SU-DHL-6 (cell line): ENCODE measurements around the gene PRR22.
A peak's percentile ranks its signal among the peaks of the same experiment; 100 is the strongest.

Experiments
- H2AFZ ChIP-seq: fragments of 200-600 bp; sonication (generic); 2 replicates; pipeline ENCODE4 v1.6.1; 2014; ENCODE audit warnings: low read depth, mild to moderate bottlenecking, moderate library complexity, mixed read lengths, antibody characterized with exemption, low read length; ENCODE audit not compliant: severe bottlenecking
- H3F3A ChIP-seq: fragments of 200-600 bp; shearing (Covaris generic); 2 replicates; pipeline ENCODE4 v1.6.0; 2016; ENCODE audit warnings: antibody characterized with exemption, mild to moderate bottlenecking; ENCODE audit not compliant: insufficient read depth
- H3K27ac ChIP-seq: fragments of 200-600 bp; sonication (generic); 2 replicates; pipeline ENCODE4 v1.5.1; 2016; ENCODE audit warnings: low read depth, mild to moderate bottlenecking, low read length, moderate library complexity, mixed read lengths
- H3K27me3 ChIP-seq: fragments of 200-600 bp; sonication (generic), shearing (Covaris generic); 2 replicates; pipeline ENCODE4 v1.6.0; 2014; ENCODE audit warnings: mild to moderate bottlenecking, low read length
- H3K36me3 ChIP-seq: fragments of 200-600 bp; sonication (generic); 2 replicates; pipeline ENCODE4 v1.6.1; 2014; ENCODE audit warnings: mild to moderate bottlenecking, low read length, mixed read lengths
- H3K4me2 ChIP-seq: fragments of 300-600, 200-600 bp; shearing (Covaris generic), sonication (generic); 2 replicates; pipeline ENCODE4 v1.6.0; 2014; ENCODE audit warnings: low read length, low read depth, mild to moderate bottlenecking; ENCODE audit not compliant: poor library complexity, severe bottlenecking
- H3K4me3 ChIP-seq: fragments of 200-600 bp; sonication (generic); 2 replicates; pipeline ENCODE4 v1.5.1; 2014; ENCODE audit warnings: antibody characterized with exemption, low read length, mild to moderate bottlenecking, mixed read lengths; ENCODE audit not compliant: insufficient read depth, poor library complexity, severe bottlenecking
- H3K79me2 ChIP-seq: fragments of 200-600 bp; sonication (generic); 2 replicates; pipeline ENCODE4 v1.6.1; 2014; ENCODE audit warnings: mild to moderate bottlenecking, low read length, moderate library complexity; ENCODE audit not compliant: insufficient read depth
- H3K9ac ChIP-seq: fragments of 200-600 bp; sonication (generic); 2 replicates; pipeline ENCODE4 v1.7.0; 2014; ENCODE audit warnings: mild to moderate bottlenecking, low read length
- H3K9me2 ChIP-seq: fragments of 200-600 bp; sonication (generic); replicated peaks from 2 replicates; pipeline ENCODE4 v1.6.1; 2014; ENCODE audit warnings: low read length; ENCODE audit not compliant: insufficient read depth
- H3K9me3 ChIP-seq: fragments of 200-600 bp; sonication (generic); 2 replicates; pipeline ENCODE4 v1.6.1; 2014; ENCODE audit warnings: low read length, mixed read lengths; ENCODE audit not compliant: insufficient read depth
- H4K20me1 ChIP-seq: fragments of 200-600 bp; sonication (generic); 2 replicates; pipeline ENCODE4 v1.6.1; 2014; ENCODE audit warnings: low read depth, mild to moderate bottlenecking, antibody characterized with exemption, low read length, moderate library complexity, mixed read lengths
- EZH2phosphoT487 ChIP-seq: fragments of 200-600 bp; sonication (generic), shearing (Covaris generic); conservative IDR thresholded peaks from 2 replicates; pipeline ENCODE4 v1.6.1; 2018; ENCODE audit warnings: mild to moderate bottlenecking, antibody characterized with exemption, low read length, moderate library complexity, mixed read lengths
- TF ChIP-seq, protein P1 (sequence below): fragments of 200-600 bp; sonication (generic); IDR thresholded peaks from one replicate; pipeline ENCODE4 v1.5.1; 2017; ENCODE audit warnings: antibody characterized with exemption, mild to moderate bottlenecking, low read length, moderate library complexity; ENCODE audit not compliant: insufficient read depth, poor library complexity, severe bottlenecking

PRR22 gene

DNA sequence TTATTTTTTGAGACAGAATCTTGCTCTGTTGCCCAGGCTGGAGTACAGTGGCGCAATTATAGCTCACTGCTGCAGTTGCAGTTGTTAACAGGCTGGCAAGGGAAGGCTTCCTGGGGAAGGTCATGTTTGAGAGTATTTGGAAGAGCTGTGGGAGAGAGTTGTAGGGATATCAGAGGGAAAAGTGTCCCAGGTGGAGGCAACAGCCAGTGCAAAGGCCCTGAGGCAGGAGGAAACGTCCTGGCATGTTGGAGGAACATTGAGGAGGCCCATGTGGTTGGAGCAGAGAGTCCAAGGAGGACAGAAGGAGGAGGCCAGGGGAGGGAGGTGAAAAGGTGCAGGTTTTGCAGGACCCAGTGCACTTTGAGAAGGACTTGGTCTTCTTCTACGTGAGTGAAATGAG, 8.6 kb upstream of the PRR22 start:
- TF ChIP-seq EZH2phosphoT487: no peak
- TF ChIP-seq, protein P1, sequence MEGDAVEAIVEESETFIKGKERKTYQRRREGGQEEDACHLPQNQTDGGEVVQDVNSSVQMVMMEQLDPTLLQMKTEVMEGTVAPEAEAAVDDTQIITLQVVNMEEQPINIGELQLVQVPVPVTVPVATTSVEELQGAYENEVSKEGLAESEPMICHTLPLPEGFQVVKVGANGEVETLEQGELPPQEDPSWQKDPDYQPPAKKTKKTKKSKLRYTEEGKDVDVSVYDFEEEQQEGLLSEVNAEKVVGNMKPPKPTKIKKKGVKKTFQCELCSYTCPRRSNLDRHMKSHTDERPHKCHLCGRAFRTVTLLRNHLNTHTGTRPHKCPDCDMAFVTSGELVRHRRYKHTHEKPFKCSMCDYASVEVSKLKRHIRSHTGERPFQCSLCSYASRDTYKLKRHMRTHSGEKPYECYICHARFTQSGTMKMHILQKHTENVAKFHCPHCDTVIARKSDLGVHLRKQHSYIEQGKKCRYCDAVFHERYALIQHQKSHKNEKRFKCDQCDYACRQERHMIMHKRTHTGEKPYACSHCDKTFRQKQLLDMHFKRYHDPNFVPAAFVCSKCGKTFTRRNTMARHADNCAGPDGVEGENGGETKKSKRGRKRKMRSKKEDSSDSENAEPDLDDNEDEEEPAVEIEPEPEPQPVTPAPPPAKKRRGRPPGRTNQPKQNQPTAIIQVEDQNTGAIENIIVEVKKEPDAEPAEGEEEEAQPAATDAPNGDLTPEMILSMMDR: no peak
- Histone ChIP-seq H2AFZ (no peak overlapping the region), H3K27ac (no peak overlapping the region), H3K9me2 (no peaks in the 10 kb centered on the region), H3K9ac (no peak overlapping the region), H3K4me2 (no peak overlapping the region), H3K27me3 (no peaks in the 10 kb centered on the region), H3K4me3 (no peak overlapping the region), H4K20me1 (no peaks in the 10 kb centered on the region), H3K9me3 (no peaks in the 10 kb centered on the region), H3K36me3 (no peaks in the 10 kb centered on the region), H3F3A (no peaks in the 10 kb centered on the region), H3K79me2 (peaks cover 3% of the 10 kb centered on the region; the same call in 1 of the 2 replicates)

DNA sequence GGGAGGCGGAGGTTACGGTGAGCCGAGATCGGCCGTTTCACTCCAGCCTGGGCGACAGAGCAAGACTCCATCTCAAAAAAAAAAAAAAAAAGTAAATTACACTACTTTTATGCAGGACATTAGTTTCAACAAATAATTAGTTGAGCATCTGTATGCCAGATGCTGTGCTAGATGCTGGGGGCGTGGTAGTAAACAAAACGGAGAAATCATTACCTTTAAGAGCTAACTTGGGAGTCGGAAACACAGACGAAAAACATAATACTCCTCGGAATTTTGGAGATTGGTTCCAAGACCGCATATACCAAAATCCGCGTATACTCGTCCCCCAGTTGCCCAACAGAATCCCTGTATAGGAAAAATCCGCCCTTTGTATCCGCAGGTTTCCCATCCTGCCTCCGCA, 7.7 kb upstream of the PRR22 start:
- Histone ChIP-seq H3K27ac (no peak overlapping the region), H3K27me3 (no peaks in the 10 kb centered on the region), H3K9me3 (no peaks in the 10 kb centered on the region), H3F3A (no peaks in the 10 kb centered on the region), H2AFZ (no peak overlapping the region), H3K79me2 (peaks cover 3% of the 10 kb centered on the region; the same call in 1 of the 2 replicates), H4K20me1 (no peaks in the 10 kb centered on the region), H3K4me3 (no peak overlapping the region), H3K36me3 (no peaks in the 10 kb centered on the region), H3K9ac (no peak overlapping the region), H3K4me2 (no peak overlapping the region), H3K9me2 (no peaks in the 10 kb centered on the region)
- TF ChIP-seq, protein P1: no peak
- TF ChIP-seq EZH2phosphoT487: no peak

DNA sequence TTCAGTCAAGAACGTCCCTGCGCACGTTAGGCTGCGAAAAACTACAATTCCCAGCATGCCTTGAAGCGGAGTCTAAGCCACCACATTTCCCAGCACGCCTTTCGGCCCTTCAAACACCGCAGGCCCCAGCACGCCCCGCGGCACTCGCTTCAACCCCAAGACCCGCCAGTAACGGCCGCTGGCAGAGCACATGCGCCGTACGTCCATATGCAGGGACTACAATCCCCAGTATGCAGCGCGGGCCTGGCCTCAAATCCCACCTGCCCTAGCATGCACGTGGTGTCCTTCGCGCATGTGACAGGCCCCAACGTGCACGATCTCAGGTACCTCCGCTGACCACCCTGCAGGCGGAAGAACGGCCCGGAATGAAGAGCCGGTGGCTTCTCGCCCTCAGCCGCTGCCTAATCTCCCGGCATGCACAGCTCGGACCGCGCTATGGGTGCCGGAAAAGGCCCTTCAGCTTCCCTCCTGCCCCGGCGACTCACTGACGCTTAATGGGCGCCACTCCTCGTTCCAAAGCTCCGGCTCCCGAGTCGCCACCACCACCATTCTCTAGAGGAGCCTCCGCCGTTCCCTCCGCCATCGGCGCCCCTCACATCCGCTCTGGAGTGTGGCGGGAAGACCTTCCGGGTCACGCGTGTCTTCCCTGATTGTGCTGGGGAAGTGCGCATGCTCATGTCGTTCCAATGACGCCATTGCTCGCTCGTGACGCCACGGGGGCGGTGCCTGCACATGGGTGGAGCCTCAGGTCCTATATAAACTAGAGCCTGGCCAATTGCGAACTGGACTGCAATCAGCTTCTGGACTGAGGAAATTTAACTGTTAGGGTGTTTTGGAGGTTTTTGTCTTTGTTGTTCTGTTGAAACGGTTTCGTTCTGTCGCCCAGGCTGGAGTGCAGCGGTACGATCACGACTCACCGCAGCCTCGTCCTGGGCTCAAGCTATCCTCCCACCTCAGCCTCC, 6.3 kb upstream of the PRR22 start, which contains the start of gene DUS3L:
Gene DUS3L (minus strand): TSS at position 605 of the 962 bp plus-strand sequence. CDS start 22 bp downstream, at position 583.
- no peaks in the 10 kb centered on the region for H3K9me2 ChIP-seq
- peak within 1 kb of the TSS; percentile 54 for H3K4me2 ChIP-seq
- no peaks in the 10 kb centered on the region for H4K20me1 ChIP-seq
- no peak for TF ChIP-seq EZH2phosphoT487
- TF ChIP-seq, protein P1: no peak
- H3K27ac ChIP-seq: peak within 1 kb of the TSS; percentile 81
- no peaks in the 10 kb centered on the region for H3F3A ChIP-seq
- no peaks in the 10 kb centered on the region for H3K27me3 ChIP-seq
- peaks cover 3% of the 10 kb centered on the region; the same call in 1 of the 2 replicates for H3K79me2 ChIP-seq
- H3K4me3 ChIP-seq: peak within 1 kb of the TSS; percentile 61
- H3K9me3 ChIP-seq: no peaks in the 10 kb centered on the region
- H3K36me3 ChIP-seq: no peaks in the 10 kb centered on the region
- H3K9ac ChIP-seq: peak within 1 kb of the TSS; percentile 69
- H2AFZ ChIP-seq: peak within 1 kb of the TSS; percentile 23
